Liver (tissue), 9 donors: ENCODE measurements around the gene FOCAD. TPM values are rescaled to one million over a fixed set of nuclear protein-coding genes. Genes with fewer than 3 reads are reported as not detected.

Source experiments
- DNase-seq: peaks from one replicate; pipeline ENCODE4 v3.0.0-alpha.2; 2017; ENCODE audit warnings: low spot score
- H3K27ac ChIP-seq, 2 donors: one replicate each; pipeline ENCODE4 v1.7.0; 2013; ENCODE audit warnings: inconsistent platforms in 2 of 2, low read length in 2 of 2, control low read depth in 1 of 2, low read depth in 1 of 2, mild to moderate bottlenecking in 1 of 2
- H3K27me3 ChIP-seq, 4 donors: one replicate each; pipeline versions ENCODE4 v1.6.1 to v1.7.0; 2013; ENCODE audit warnings: low read length in 3 of 4, inconsistent platforms in 1 of 4, mild to moderate bottlenecking in 1 of 4, moderate library complexity in 1 of 4; ENCODE audit not compliant: control insufficient read depth in 4 of 4, insufficient read depth in 4 of 4
- H3K36me3 ChIP-seq, 4 donors: one replicate each; pipeline versions ENCODE4 v1.6.1 to v1.7.0; 2013; ENCODE audit warnings: low read length in 3 of 4, mild to moderate bottlenecking in 3 of 4, low read depth in 1 of 4, moderate library complexity in 1 of 4; ENCODE audit not compliant: control insufficient read depth in 4 of 4, insufficient read depth in 3 of 4
- H3K4me1 ChIP-seq, 4 donors: one replicate each; pipeline versions ENCODE4 v1.6.1 to v1.7.0; 2013; ENCODE audit warnings: low read length in 3 of 4, mild to moderate bottlenecking in 3 of 4, moderate library complexity in 1 of 4; ENCODE audit not compliant: control insufficient read depth in 4 of 4, insufficient read depth in 4 of 4
- H3K4me3 ChIP-seq, 3 donors: one replicate each; pipeline versions ENCODE4 v1.6.1 to v1.7.0; 2013; ENCODE audit warnings: low read length in 3 of 3, control low read depth in 1 of 3, low read depth in 1 of 3, mild to moderate bottlenecking in 1 of 3
- H3K9ac ChIP-seq, 2 donors: one replicate each; pipeline ENCODE4 v1.7.0; 2013; ENCODE audit warnings: low read length in 2 of 2, mild to moderate bottlenecking in 2 of 2, moderate library complexity in 2 of 2, control low read depth in 1 of 2, low read depth in 1 of 2
- H3K9me3 ChIP-seq, 4 donors: one replicate each; pipeline versions ENCODE4 v1.6.1 to v1.7.0; 2013; ENCODE audit warnings: low read length in 3 of 4; ENCODE audit not compliant: control insufficient read depth in 4 of 4
- CTCF ChIP-seq: fragments of 150-350 bp; IDR thresholded peaks from 2 replicates; pipeline ENCODE4 v1.5.1; 2017; ENCODE audit warnings: improper control_type of control experiment, low read depth, low read length; ENCODE audit not compliant: missing input control
- EGR1 ChIP-seq, 2 donors: IDR thresholded peaks; 2 replicates each; pipeline ENCODE4 v1.6.1; 2016 to 2018; ENCODE audit warnings: antibody characterized with exemption in 2 of 2, low read depth in 2 of 2
- FOXA1 ChIP-seq: IDR thresholded peaks from 2 replicates; pipeline ENCODE4 v1.6.1; 2016; ENCODE audit warnings: antibody characterized with exemption
- FOXA2 ChIP-seq: IDR thresholded peaks from 2 replicates; pipeline ENCODE4 v1.6.1; 2016; ENCODE audit warnings: antibody characterized with exemption
- GABPA ChIP-seq, 2 donors: IDR thresholded peaks in 1 of 2; conservative IDR thresholded peaks in 1 of 2; 2 replicates each; pipeline ENCODE4 v1.6.1; 2016; ENCODE audit warnings: antibody characterized with exemption in 2 of 2, mild to moderate bottlenecking in 1 of 2, moderate library complexity in 1 of 2
- HNF4A ChIP-seq, 2 donors: conservative IDR thresholded peaks; 2 replicates each; pipeline ENCODE4 v1.6.1; 2016; ENCODE audit warnings: antibody characterized with exemption in 2 of 2, mild to moderate bottlenecking in 2 of 2
- HNF4G ChIP-seq: IDR thresholded peaks from 2 replicates; pipeline ENCODE4 v1.6.1; 2016; ENCODE audit warnings: antibody characterized with exemption
- JUND ChIP-seq, 2 donors: IDR thresholded peaks; 2 replicates each; pipeline ENCODE4 v1.6.1; 2016; ENCODE audit warnings: antibody characterized with exemption in 2 of 2
- NR2F2 ChIP-seq: IDR thresholded peaks from 2 replicates; pipeline ENCODE4 v1.6.1; 2016; ENCODE audit warnings: antibody characterized with exemption
- RAD21 ChIP-seq, 2 donors: IDR thresholded peaks; 2 replicates each; pipeline ENCODE4 v1.6.1; 2016; ENCODE audit warnings: antibody characterized with exemption in 2 of 2, mild to moderate bottlenecking in 2 of 2
- REST ChIP-seq: IDR thresholded peaks from 2 replicates; pipeline ENCODE4 v1.6.1; 2016; ENCODE audit warnings: antibody characterized with exemption, mild to moderate bottlenecking
- RXRA ChIP-seq, 2 donors: IDR thresholded peaks; 2 replicates each; pipeline ENCODE4 v1.6.1; 2017 to 2018; ENCODE audit warnings: antibody characterized with exemption in 2 of 2, mild to moderate bottlenecking in 1 of 2
- SP1 ChIP-seq: IDR thresholded peaks from 2 replicates; pipeline ENCODE4 v1.6.1; 2018; ENCODE audit warnings: antibody characterized with exemption, mild to moderate bottlenecking
- TAF1 ChIP-seq: conservative IDR thresholded peaks from 2 replicates; pipeline ENCODE4 v1.6.1; 2016; ENCODE audit warnings: antibody characterized with exemption, mild to moderate bottlenecking
- YY1 ChIP-seq: IDR thresholded peaks from 2 replicates; pipeline ENCODE4 v1.6.1; 2016; ENCODE audit warnings: antibody characterized with exemption, mild to moderate bottlenecking
- ZBTB33 ChIP-seq: IDR thresholded peaks from 2 replicates; pipeline ENCODE4 v1.6.1; 2016; ENCODE audit warnings: antibody characterized with exemption
- WGBS: extraction: QIAGEN DNeasy Blood & Tissue Kit; methylation state at CpG from one replicate; pipeline ENCODE4 v1.1.7; 2013; 5-methylcytosine and 5-hydroxymethylcytosine counted together
- polyA plus RNA-seq, 2 donors: library from polyadenylated mRNA; stranded (reverse) in 1 of 2; unstranded in 1 of 2; fragments of 200-250 nt in 1 of 2; fragments of >200 nt in 1 of 2; fragmentation: Nextera tagmentation in 1 of 2; extraction: Ambion mirVana in 1 of 2; gene quantifications; one replicate each; pipeline versions ENCODE4 v1.2.1 to v1.2.3, GENCODE V29; 2013 to 2015
- total RNA-seq, 2 donors: library from RNA; depleted of rRNA; stranded (reverse); fragments of >200 nt; gene quantifications; one replicate each; pipeline ENCODE4 v1.2.3, GENCODE V29; 2014
- TF ChIP-seq, protein P1 (sequence below): IDR thresholded peaks from 2 replicates; pipeline ENCODE4 v1.6.1; 2016; ENCODE audit warnings: antibody characterized with exemption
- TF ChIP-seq, protein P2 (sequence below): IDR thresholded peaks from 2 replicates; pipeline ENCODE4 v1.6.1; 2016; ENCODE audit warnings: antibody characterized with exemption
- donor health status: healthy.
- donor health status: healthy.
- donor health status: healthy.
- donor health status: healthy.
- donor health status: healthy.

The FOCAD gene
- total and polyA plus RNA-seq, 4 donors: 3.2 to 21.0 (median 10.3) TPM

GRCh38 chr9:20914556-20914955 is 230.5 kb downstream of the FOCAD start:
- DNase-seq: no peak
- no peaks in the 10 kb centered on the region for H3K27me3 ChIP-seq
- H3K9ac ChIP-seq: no peak overlapping the region
- H3K4me1 ChIP-seq: no peaks in the 10 kb centered on the region
- 97% methylated on average over 6 of the region's 6 CpGs for WGBS
- TF ChIP-seq FOXA2 (no peak), YY1 (no peak), SP1 (no peak), HNF4A (conservative IDR thresholded peaks at IDR 0.05) (no peak), EGR1 (IDR thresholded peaks at IDR 0.05; ENCODE audit: low read depth in 2 of 2) (no peak), GABPA (IDR thresholded peaks at IDR 0.05 in 1 of 2, conservative IDR thresholded peaks at IDR 0.05 in 1 of 2) (no peak), TAF1 (no peak), RAD21 (IDR thresholded peaks at IDR 0.05) (no peak), RXRA (IDR thresholded peaks at IDR 0.05) (no peak), REST (no peak), NR2F2 (no peak), CTCF (no peak), FOXA1 (no peak), JUND (IDR thresholded peaks at IDR 0.05) (no peak), HNF4G (no peak), ZBTB33 (no peak)
- TF ChIP-seq, protein P1, sequence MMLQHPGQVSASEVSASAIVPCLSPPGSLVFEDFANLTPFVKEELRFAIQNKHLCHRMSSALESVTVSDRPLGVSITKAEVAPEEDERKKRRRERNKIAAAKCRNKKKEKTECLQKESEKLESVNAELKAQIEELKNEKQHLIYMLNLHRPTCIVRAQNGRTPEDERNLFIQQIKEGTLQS: no peak
- TF ChIP-seq, protein P2, sequence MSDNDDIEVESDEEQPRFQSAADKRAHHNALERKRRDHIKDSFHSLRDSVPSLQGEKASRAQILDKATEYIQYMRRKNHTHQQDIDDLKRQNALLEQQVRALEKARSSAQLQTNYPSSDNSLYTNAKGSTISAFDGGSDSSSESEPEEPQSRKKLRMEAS: no peak
- H3K4me3 ChIP-seq: no peak overlapping the region
- H3K36me3 ChIP-seq: peaks cover 0 to 3% (median 1%) of the 10 kb centered on the region in 4 donors
- H3K9me3 ChIP-seq: no peaks in the 10 kb centered on the region
- H3K27ac ChIP-seq: no peak overlapping the region
